ENCODE data around the gene HSP90B1.

HSP90B1 gene

GRCh38 chr12:103930034-103930786, at the start of gene HSP90B1:
TSS of gene HSP90B1 (plus strand) at chr12:103930410. CDS start at chr12:103930516, 106 bp downstream.
- DNase-seq, result peak; percentile 99

- no peak for DNase-seq
Measured at GRCh38 chr12:103881261-103881660, 48.9 kb upstream of the HSP90B1 start.

- no peak for DNase-seq
Measured at GRCh38 chr12:103882861-103883596, 47.2 kb upstream of the HSP90B1 start.

GRCh38 chr12:103883908-103884307, 46.3 kb upstream of the HSP90B1 start:
- DNase-seq, result no peak

GRCh38 chr12:103884316-103884715, 45.9 kb upstream of the HSP90B1 start:
- peak; percentile 31 for DNase-seq

GRCh38 chr12:103886195-103886797, 43.9 kb upstream of the HSP90B1 start:
- no peak for DNase-seq

GRCh38 chr12:103887738-103888137, 42.5 kb upstream of the HSP90B1 start:
- DNase-seq, result no peak

GRCh38 chr12:103897316-103897715, 32.9 kb upstream of the HSP90B1 start:
- no peak for DNase-seq

GRCh38 chr12:103901518-103902173, 28.6 kb upstream of the HSP90B1 start:
- DNase-seq, result no peak

- DNase-seq, result no peak
Measured at GRCh38 chr12:103903993-103904392, 26.2 kb upstream of the HSP90B1 start.

GRCh38 chr12:103905730-103906349, 24.4 kb upstream of the HSP90B1 start:
- no peak for DNase-seq

GRCh38 chr12:103908246-103908541, 22.0 kb upstream of the HSP90B1 start:
- no peak for DNase-seq

- DNase-seq, result no peak
Measured at GRCh38 chr12:103908877-103909276, 21.3 kb upstream of the HSP90B1 start.

- no peak for DNase-seq
Measured at GRCh38 chr12:103909811-103910210, 20.4 kb upstream of the HSP90B1 start.

- DNase-seq, result no peak
Measured at GRCh38 chr12:103912069-103912468, 18.1 kb upstream of the HSP90B1 start.

GRCh38 chr12:103913100-103913499, 17.1 kb upstream of the HSP90B1 start:
- no peak for DNase-seq

GRCh38 chr12:103915306-103915705, 14.9 kb upstream of the HSP90B1 start:
- no peak for DNase-seq

GRCh38 chr12:103917873-103918272, 12.3 kb upstream of the HSP90B1 start:
- no peak for DNase-seq

GRCh38 chr12:103924761-103925641, 5.2 kb upstream of the HSP90B1 start:
- DNase-seq, result no peak

- peak; percentile 13 for DNase-seq
Measured at GRCh38 chr12:103928682-103929045, 1.5 kb upstream of the HSP90B1 start.

- peak; percentile 79 for DNase-seq
Measured at GRCh38 chr12:103929046-103929783, 995 bp upstream of the HSP90B1 start.

GRCh38 chr12:103929784-103930033, 501 bp upstream of the HSP90B1 start:
- peak; percentile 86 for DNase-seq
